ENCODE results near the gene PRDM5. TPM values are rescaled to one million over a fixed set of nuclear protein-coding genes. Genes with fewer than 3 reads are reported as not detected.

PRDM5 gene
- total RNA-seq, 1 donor from 2014 or later, result 7.3 TPM

GRCh38 chr4:120808475-120809141, 113.9 kb downstream of the PRDM5 start:
- H3K4me3 ChIP-seq (ENCODE audit: low read depth, low read length), result no peak overlapping the region
- no peaks in the 10 kb centered on the region for H3K27me3 ChIP-seq (ENCODE audit: control insufficient read depth, insufficient read depth, low read length)
- no peak for DNase-seq (ENCODE audit: low read depth)
- no peaks in the 10 kb centered on the region for H3K36me3 ChIP-seq (ENCODE audit: control insufficient read depth, insufficient read depth, low read length)
- TF ChIP-seq, protein P1, sequence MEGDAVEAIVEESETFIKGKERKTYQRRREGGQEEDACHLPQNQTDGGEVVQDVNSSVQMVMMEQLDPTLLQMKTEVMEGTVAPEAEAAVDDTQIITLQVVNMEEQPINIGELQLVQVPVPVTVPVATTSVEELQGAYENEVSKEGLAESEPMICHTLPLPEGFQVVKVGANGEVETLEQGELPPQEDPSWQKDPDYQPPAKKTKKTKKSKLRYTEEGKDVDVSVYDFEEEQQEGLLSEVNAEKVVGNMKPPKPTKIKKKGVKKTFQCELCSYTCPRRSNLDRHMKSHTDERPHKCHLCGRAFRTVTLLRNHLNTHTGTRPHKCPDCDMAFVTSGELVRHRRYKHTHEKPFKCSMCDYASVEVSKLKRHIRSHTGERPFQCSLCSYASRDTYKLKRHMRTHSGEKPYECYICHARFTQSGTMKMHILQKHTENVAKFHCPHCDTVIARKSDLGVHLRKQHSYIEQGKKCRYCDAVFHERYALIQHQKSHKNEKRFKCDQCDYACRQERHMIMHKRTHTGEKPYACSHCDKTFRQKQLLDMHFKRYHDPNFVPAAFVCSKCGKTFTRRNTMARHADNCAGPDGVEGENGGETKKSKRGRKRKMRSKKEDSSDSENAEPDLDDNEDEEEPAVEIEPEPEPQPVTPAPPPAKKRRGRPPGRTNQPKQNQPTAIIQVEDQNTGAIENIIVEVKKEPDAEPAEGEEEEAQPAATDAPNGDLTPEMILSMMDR (IDR thresholded peaks at IDR 0.05; ENCODE audit: insufficient read depth, low read length, poor library complexity, severe bottlenecking), result no peak

- no peak for DNase-seq (ENCODE audit: low read depth)
- H3K36me3 ChIP-seq (ENCODE audit: control insufficient read depth, insufficient read depth, low read length), result no peaks in the 10 kb centered on the region
- TF ChIP-seq, protein P1 (IDR thresholded peaks at IDR 0.05; ENCODE audit: insufficient read depth, low read length, poor library complexity, severe bottlenecking), result no peak
Observed at GRCh38 chr4:120801137-120801758, 121.3 kb downstream of the PRDM5 start.

GRCh38 chr4:120798570-120798969, 124.0 kb downstream of the PRDM5 start:
- TF ChIP-seq, protein P1 (IDR thresholded peaks at IDR 0.05; ENCODE audit: insufficient read depth, low read length, poor library complexity, severe bottlenecking), result no peak
- no peak for DNase-seq (ENCODE audit: low read depth)
- Histone ChIP-seq H3K4me3 (ENCODE audit: low read depth, low read length) (no peak overlapping the region), H3K27me3 (ENCODE audit: control insufficient read depth, insufficient read depth, low read length) (no peaks in the 10 kb centered on the region), H3K36me3 (ENCODE audit: control insufficient read depth, insufficient read depth, low read length) (no peaks in the 10 kb centered on the region)

More at GRCh38 chr4:120801137-120801758, 121.3 kb downstream of the PRDM5 start:
- no peaks in the 10 kb centered on the region for H3K27me3 ChIP-seq (ENCODE audit: control insufficient read depth, insufficient read depth, low read length)
- H3K4me3 ChIP-seq (ENCODE audit: low read depth, low read length), result no peak overlapping the region

- no peaks in the 10 kb centered on the region for H3K36me3 ChIP-seq (ENCODE audit: control insufficient read depth, insufficient read depth, low read length)
- TF ChIP-seq, protein P1 (IDR thresholded peaks at IDR 0.05; ENCODE audit: insufficient read depth, low read length, poor library complexity, severe bottlenecking), result no peak
Observed at GRCh38 chr4:120796271-120796670, 126.3 kb downstream of the PRDM5 start.

DNA sequence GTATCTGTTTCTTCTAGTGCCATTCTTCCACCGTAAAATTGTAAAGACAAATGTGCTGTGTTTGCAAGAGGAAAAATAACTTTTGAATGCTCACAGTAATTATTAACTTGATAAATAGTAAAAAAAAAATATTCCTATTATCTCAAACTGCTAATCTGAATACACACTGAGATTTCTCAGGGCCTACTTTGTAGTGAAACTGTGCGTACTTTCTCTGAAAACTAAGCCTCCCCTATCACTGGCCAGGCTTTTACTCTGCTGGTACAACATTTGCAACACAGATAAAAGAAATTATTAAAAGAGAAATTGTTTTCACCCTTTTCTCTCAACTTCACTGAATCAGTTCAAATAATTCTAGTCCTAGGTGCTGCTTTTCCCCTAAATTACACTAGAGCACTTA, 137.3 kb downstream of the PRDM5 start:
- TF ChIP-seq, protein P1 (IDR thresholded peaks at IDR 0.05; ENCODE audit: insufficient read depth, low read length, poor library complexity, severe bottlenecking), result no peak
- no peaks in the 10 kb centered on the region for H3K36me3 ChIP-seq (ENCODE audit: control insufficient read depth, insufficient read depth, low read length)
- H3K4me3 ChIP-seq (ENCODE audit: low read depth, low read length), result no peak overlapping the region
- no peaks in the 10 kb centered on the region for H3K27me3 ChIP-seq (ENCODE audit: control insufficient read depth, insufficient read depth, low read length)
- DNase-seq (ENCODE audit: low read depth), result no peak

More at GRCh38 chr4:120796271-120796670, 126.3 kb downstream of the PRDM5 start:
- H3K27me3 ChIP-seq (ENCODE audit: control insufficient read depth, insufficient read depth, low read length), result no peaks in the 10 kb centered on the region
- no peak overlapping the region for H3K4me3 ChIP-seq (ENCODE audit: low read depth, low read length)
- no peak for DNase-seq (ENCODE audit: low read depth)
